CD4-positive, alpha-beta T cell treated with Interleukin-2 at 100 ng/mL for 4 hours (primary cell): ENCODE measurements around the gene AKT2.

Experiments used
- DNase-seq: peaks from one replicate; pipeline ENCODE4 v3.0.0-alpha.2; 2020; ENCODE audit warnings: low spot score

AKT2 gene

GRCh38 chr19:40273469-40274360 is 11.4 kb downstream of the AKT2 start:
- no peak for DNase-seq

GRCh38 chr19:40272261-40272660 is 12.9 kb downstream of the AKT2 start:
- no peak for DNase-seq

- no peak for DNase-seq
Measured at GRCh38 chr19:40271706-40272105, 13.4 kb downstream of the AKT2 start.

GRCh38 chr19:40270362-40271089 is 14.6 kb downstream of the AKT2 start:
- DNase-seq, result no peak

GRCh38 chr19:40269216-40269940 is 15.8 kb downstream of the AKT2 start:
- no peak for DNase-seq

GRCh38 chr19:40267601-40267997 is 17.5 kb downstream of the AKT2 start:
- no peak for DNase-seq

GRCh38 chr19:40266912-40267600 is 18.1 kb downstream of the AKT2 start:
- no peak for DNase-seq

GRCh38 chr19:40266119-40266518 is 19.0 kb downstream of the AKT2 start:
- DNase-seq, result no peak

GRCh38 chr19:40265763-40266099 is 19.4 kb downstream of the AKT2 start:
- no peak for DNase-seq

- DNase-seq, result no peak
Measured at GRCh38 chr19:40265055-40265762, 19.9 kb downstream of the AKT2 start.

GRCh38 chr19:40264314-40265054 is 20.7 kb downstream of the AKT2 start:
- DNase-seq, result no peak

- no peak for DNase-seq
Measured at GRCh38 chr19:40263440-40264313, 21.5 kb downstream of the AKT2 start.

GRCh38 chr19:40262422-40262821 is 22.7 kb downstream of the AKT2 start:
- DNase-seq, result no peak

GRCh38 chr19:40261631-40262030 is 23.5 kb downstream of the AKT2 start:
- DNase-seq, result no peak

- no peak for DNase-seq
Measured at GRCh38 chr19:40257096-40257517, 28.0 kb downstream of the AKT2 start.

- no peak for DNase-seq
Measured at GRCh38 chr19:40256512-40256911, 28.6 kb downstream of the AKT2 start.

GRCh38 chr19:40255619-40256166 is 29.5 kb downstream of the AKT2 start:
- no peak for DNase-seq

- DNase-seq, result no peak
Measured at GRCh38 chr19:40254714-40255418, 30.3 kb downstream of the AKT2 start.

- DNase-seq, result no peak
Measured at GRCh38 chr19:40253611-40254092, 31.5 kb downstream of the AKT2 start.
